HepG2 (cell line): Measurements from ENCODE around the gene HEXIM1. TPM values are rescaled to one million over a fixed set of nuclear protein-coding genes. Genes with fewer than 3 reads are reported as not detected.

Experiments used
- ATAC-seq: fragments of 200-7000 bp; cut with Tn5 transposase; 3 replicates; pipeline ENCODE4 v1.9.1; 2020; ENCODE audit warnings: mild to moderate bottlenecking, moderate library complexity
- BruUV-seq: library from RNA; stranded (reverse); fragments of 400-500 nt; replicated peaks from 2 replicates; lab custom pipeline; 2021; lab: Mats Ljungman, UMichigan
- CTCF ChIA-PET: fragments of 300-600 bp; formaldehyde crosslinking; extraction: SDS; loops from one replicate; lab custom pipeline; 2021; ENCODE audit warnings: low total read pairs, inconsistent platforms, low intra/inter-chr PET ratio; lab: Yijun Ruan, JAX
- POLR2A ChIA-PET: fragments of 350-600 bp; sonication (Branson Sonifier 250); formaldehyde crosslinking; loops from one replicate; lab custom pipeline; 2020; ENCODE audit warnings: antibody characterized with exemption, inconsistent platforms; lab: Yijun Ruan, JAX
- DNase-seq: peaks from one replicate; pipeline ENCODE4 v3.0.0-alpha.2; 2015; ENCODE audit warnings: low spot score
- FAIRE-seq: peaks from 3 replicates; lab custom pipeline; 2011; peaks lifted over from hg19 to GRCh38; lab: Jason Lieb, UNC
- H2AFZ ChIP-seq: one replicate; pipeline ENCODE4 v1.6.1; 2011; ENCODE audit warnings: low read length, inconsistent platforms
- H3K27ac ChIP-seq: fragments of 300-600 bp; 3 replicates; pipeline ENCODE4 v1.8.0; 2011; ENCODE audit warnings: mixed run types, mild to moderate bottlenecking, mixed read lengths, low read length, inconsistent platforms; ENCODE audit not compliant: insufficient read depth; ENCODE audit errors: extremely low read length
- H3K27me3 ChIP-seq, 2 experiments: fragments of 200-600 bp in 1 of 2; 2 replicates in 1 of 2; 3 replicates in 1 of 2; pipeline versions ENCODE4 v1.6.0 to v1.8.0; 2011; ENCODE audit warnings: low read length in 2 of 2, mild to moderate bottlenecking in 2 of 2, moderate library complexity in 2 of 2, inconsistent platforms in 1 of 2; ENCODE audit not compliant: insufficient read depth in 2 of 2, control insufficient read depth in 1 of 2
- H3K36me3 ChIP-seq, 2 experiments: fragments of 200-600 bp in 1 of 2; replicated peaks in 1 of 2; 2 replicates in 1 of 2; 3 replicates in 1 of 2; pipeline versions ENCODE4 v1.5.1 to v1.8.0; 2011; ENCODE audit warnings: low read length in 2 of 2, inconsistent platforms in 1 of 2; ENCODE audit not compliant: insufficient read depth in 2 of 2, control insufficient read depth in 1 of 2
- H3K4me1 ChIP-seq: 2 replicates; pipeline ENCODE4 v1.5.1; 2012; ENCODE audit warnings: low read length, inconsistent platforms; ENCODE audit not compliant: insufficient read depth
- H3K4me2 ChIP-seq: 2 replicates; pipeline ENCODE4 v1.6.0; 2011; ENCODE audit warnings: low read depth, low read length, inconsistent platforms
- H3K4me3 ChIP-seq, 3 experiments: fragments of 200-600 bp in 1 of 3; sonication (generic), shearing (Covaris generic) in 1 of 3; replicated peaks in 1 of 3; 2 replicates each; pipeline ENCODE4 v1.5.1; 2011 to 2016; ENCODE audit warnings: low read length in 3 of 3, inconsistent platforms in 2 of 3, low read depth in 2 of 3, mild to moderate bottlenecking in 2 of 3, control low read depth in 1 of 3, mixed read lengths in 1 of 3; ENCODE audit not compliant: insufficient read depth in 1 of 3
- H3K79me2 ChIP-seq: one replicate; pipeline ENCODE4 v1.6.1; 2011; ENCODE audit warnings: low read length, inconsistent platforms; ENCODE audit not compliant: insufficient read depth
- H3K9ac ChIP-seq: 2 replicates; pipeline ENCODE4 v1.6.0; 2011; ENCODE audit warnings: mild to moderate bottlenecking, low read depth, low read length, inconsistent platforms; ENCODE audit not compliant: insufficient read depth
- H3K9me3 ChIP-seq: 2 replicates; pipeline ENCODE4 v1.5.1; 2012; ENCODE audit warnings: mild to moderate bottlenecking, low read length
- H4K20me1 ChIP-seq: 2 replicates; pipeline ENCODE4 v1.6.0; 2011; ENCODE audit warnings: inconsistent platforms, mild to moderate bottlenecking, low read length, moderate library complexity; ENCODE audit not compliant: insufficient read depth
- BRCA1 ChIP-seq: sonication (generic); formaldehyde crosslinking; IDR thresholded peaks from 2 replicates; pipeline ENCODE4 v1.4.0; 2020; ENCODE audit warnings: missing genetic modification reagents
- CHD4 ChIP-seq: fragments of 200-600 bp; sonication (generic); IDR thresholded peaks from 2 replicates; pipeline ENCODE4 v1.7.0; 2017; ENCODE audit warnings: mild to moderate bottlenecking, low read length, borderline replicate concordance
- ELF4 ChIP-seq: sonication (generic); formaldehyde crosslinking; IDR thresholded peaks from 2 replicates; pipeline ENCODE4 v1.5.0; 2020; ENCODE audit warnings: missing genetic modification reagents, mild to moderate bottlenecking, moderate library complexity, borderline replicate concordance
- GTF3A ChIP-seq: sonication (generic); formaldehyde crosslinking; conservative IDR thresholded peaks from 2 replicates; pipeline ENCODE4 v1.4.0; 2020; ENCODE audit warnings: mild to moderate bottlenecking, missing genetic modification reagents
- NONO ChIP-seq, 2 experiments: fragments of 450-650 bp in 1 of 2; sonication (generic) in 1 of 2; formaldehyde crosslinking in 1 of 2; IDR thresholded peaks in 1 of 2; conservative IDR thresholded peaks in 1 of 2; 2 replicates each; pipeline versions ENCODE4 v1.6.1 to v1.8.0; 2017 to 2022; ENCODE audit warnings: mild to moderate bottlenecking in 1 of 2, missing genetic modification reagents in 1 of 2, moderate library complexity in 1 of 2
- NR2F6 ChIP-seq, 2 experiments: IDR thresholded peaks; 2 replicates each; pipeline ENCODE4 v1.6.1; 2016; ENCODE audit warnings: antibody characterized with exemption in 1 of 2, mild to moderate bottlenecking in 1 of 2
- SKI ChIP-seq: fragments of 450-650 bp; IDR thresholded peaks from one replicate; pipeline ENCODE4 v1.6.1; 2018; ENCODE audit warnings: mild to moderate bottlenecking; ENCODE audit not compliant: partially characterized antibody
- SMC3 ChIP-seq: IDR thresholded peaks from 2 replicates; pipeline ENCODE4 v1.6.1; 2011; ENCODE audit warnings: low read length, improper control_type of control experiment
- TOPORS ChIP-seq: sonication (generic); formaldehyde crosslinking; IDR thresholded peaks from 2 replicates; pipeline ENCODE4 v1.8.0; 2023; ENCODE audit warnings: mild to moderate bottlenecking, missing genetic modification reagents
- WGBS: methylation state at CpG from one replicate; pipeline ENCODE4 v1.1.6; 2017; ENCODE audit warnings: low lambda C conversion rate; 5-methylcytosine and 5-hydroxymethylcytosine counted together
- in situ Hi-C: cut with HindIII; loops from 2 replicates; pipeline ENCODE4 v1.10.0; 2017; ENCODE audit warnings: low pct_unique_long_range_greater_than_20kb; ENCODE audit not compliant: extremely low pct_ligation_motif_present
- intact Hi-C: fragments of 100-400 bp; cut with micrococcal nuclease; formaldehyde crosslinking; loops from one replicate; pipeline ENCODE4 v1.10.0; 2022; ENCODE audit not compliant: unreplicated experiment
- polyA plus RNA-seq, 8 experiments: library from polyadenylated mRNA; depleted of rRNA in 3 of 8; stranded (reverse) in 7 of 8; unstranded in 1 of 8; fragments of >200 nt; fragmentation: Illumina TruSeq in 4 of 8; extraction: Trizol in 4 of 8; gene quantifications; 2 replicates each; pipeline versions ENCODE4 v1.2.1 to v1.2.3, GENCODE V29; 2011 to 2016; ENCODE audit warnings: low read depth in 4 of 8, missing spikeins in 1 of 8, mixed read lengths in 1 of 8; ENCODE audit not compliant: insufficient read depth in 1 of 8
- total RNA-seq, 5 experiments: library from RNA; depleted of rRNA; stranded (reverse); fragments of >200 nt; fragmentation: Illumina TruSeq; extraction: Trizol; gene quantifications; 2 replicates each; pipeline ENCODE4 v1.2.3, GENCODE V29; 2016; ENCODE audit warnings: low read depth in 1 of 5
- TF ChIP-seq, protein P1 (sequence below): sonication (generic); formaldehyde crosslinking; IDR thresholded peaks from 2 replicates; pipeline ENCODE4 v1.4.0; 2020; ENCODE audit warnings: missing genetic modification reagents
- TF ChIP-seq, protein P2 (sequence below): sonication (generic); formaldehyde crosslinking; IDR thresholded peaks from 2 replicates; pipeline ENCODE4 v1.5.0; 2020; ENCODE audit warnings: mild to moderate bottlenecking, low read depth, missing genetic modification reagents, borderline replicate concordance
- TF ChIP-seq, protein P3 (sequence below): sonication (generic); formaldehyde crosslinking; IDR thresholded peaks from 2 replicates; pipeline ENCODE4 v1.4.0; 2020; ENCODE audit warnings: mild to moderate bottlenecking, missing genetic modification reagents

Gene HEXIM1
- total and polyA plus RNA-seq, 2 of the 13 experiments (the other 11 are each of a cell fraction or from before 2014, with no cell fraction given), result 10.5 to 16.6 TPM

- FAIRE-seq (peak; percentile 50), ATAC-seq (peak; percentile 11; the same call in 2 of the 3 replicates), DNase-seq (peak; percentile 77)
- intact Hi-C loops (no loop called here), in situ Hi-C loops (no loop called here)
- no peaks in the 10 kb centered on the region for H3K9me3 ChIP-seq
- 0 out of 2 replicates have a peak overlapping the region, but pooled peaks have one; percentile 4 for H3K9ac ChIP-seq
- 1% methylated on average over 9 of the region's 9 CpGs for WGBS
- peaks cover 65% of the 10 kb centered on the region for H3K4me1 ChIP-seq
- peak overlapping the region; percentile 66 for H3K4me2 ChIP-seq
- no peaks in the 10 kb centered on the region for H3K27me3 ChIP-seq
- H4K20me1 ChIP-seq, result no peaks in the 10 kb centered on the region
- CTCF ChIA-PET, result interaction anchor here (1.6 to 8.1 kb wide), 2 partner anchors 34 to 66 kb away, joined by 5 to 303 read pairs; partner anchors contain the start of genes ACBD4 and PLCD3
- POLR2A ChIA-PET, result interaction anchor here (0.8 to 12.2 kb wide), 6 partner anchors 29 to 98 kb away, joined by 3 to 551 read pairs (median 38); partner anchors contain the start of genes ACBD4, HEXIM1 and HEXIM2
- peak overlapping the region in 2 of 3 experiments; percentile 20 to 47; a peak in 3 of 6 replicates for H3K4me3 ChIP-seq
- no peaks in the 10 kb centered on the region for H3K79me2 ChIP-seq
- peak overlapping the region; percentile 3 for H3K27ac ChIP-seq
- no TSS peak for BruUV-seq
- H3K36me3 ChIP-seq, result no peaks in the 10 kb centered on the region
- H2AFZ ChIP-seq, result no peak overlapping the region
- no peak for TF ChIP-seq NONO (IDR thresholded peaks at IDR 0.05)
- TF ChIP-seq NONO (CRISPR knock-in tag; conservative IDR thresholded peaks at IDR 0.05), result no peak
- TF ChIP-seq, protein P1, sequence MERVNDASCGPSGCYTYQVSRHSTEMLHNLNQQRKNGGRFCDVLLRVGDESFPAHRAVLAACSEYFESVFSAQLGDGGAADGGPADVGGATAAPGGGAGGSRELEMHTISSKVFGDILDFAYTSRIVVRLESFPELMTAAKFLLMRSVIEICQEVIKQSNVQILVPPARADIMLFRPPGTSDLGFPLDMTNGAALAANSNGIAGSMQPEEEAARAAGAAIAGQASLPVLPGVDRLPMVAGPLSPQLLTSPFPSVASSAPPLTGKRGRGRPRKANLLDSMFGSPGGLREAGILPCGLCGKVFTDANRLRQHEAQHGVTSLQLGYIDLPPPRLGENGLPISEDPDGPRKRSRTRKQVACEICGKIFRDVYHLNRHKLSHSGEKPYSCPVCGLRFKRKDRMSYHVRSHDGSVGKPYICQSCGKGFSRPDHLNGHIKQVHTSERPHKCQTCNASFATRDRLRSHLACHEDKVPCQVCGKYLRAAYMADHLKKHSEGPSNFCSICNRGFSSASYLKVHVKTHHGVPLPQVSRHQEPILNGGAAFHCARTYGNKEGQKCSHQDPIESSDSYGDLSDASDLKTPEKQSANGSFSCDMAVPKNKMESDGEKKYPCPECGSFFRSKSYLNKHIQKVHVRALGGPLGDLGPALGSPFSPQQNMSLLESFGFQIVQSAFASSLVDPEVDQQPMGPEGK, result peak; percentile 44; the same call in 1 of the 2 replicates
- TF ChIP-seq GTF3A (CRISPR knock-in tag), result no peak
- TF ChIP-seq, protein P2, sequence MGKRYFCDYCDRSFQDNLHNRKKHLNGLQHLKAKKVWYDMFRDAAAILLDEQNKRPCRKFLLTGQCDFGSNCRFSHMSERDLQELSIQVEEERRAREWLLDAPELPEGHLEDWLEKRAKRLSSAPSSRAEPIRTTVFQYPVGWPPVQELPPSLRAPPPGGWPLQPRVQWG (CRISPR knock-in tag), result no peak
- no peak for TF ChIP-seq BRCA1 (CRISPR knock-in tag)
- TF ChIP-seq SMC3, result 0 out of 2 replicates have a peak, but pooled peaks have one; percentile 9
- TF ChIP-seq NR2F6 (IDR thresholded peaks at IDR 0.05), result peak; percentile 79
- TF ChIP-seq NR2F6 (CRISPR knock-in tag; IDR thresholded peaks at IDR 0.05), result 0 out of 2 replicates have a peak, but pooled peaks have one; percentile 23
- TF ChIP-seq CHD4, result no peak
- no peak for TF ChIP-seq ELF4 (CRISPR knock-in tag)
- TF ChIP-seq, protein P3, sequence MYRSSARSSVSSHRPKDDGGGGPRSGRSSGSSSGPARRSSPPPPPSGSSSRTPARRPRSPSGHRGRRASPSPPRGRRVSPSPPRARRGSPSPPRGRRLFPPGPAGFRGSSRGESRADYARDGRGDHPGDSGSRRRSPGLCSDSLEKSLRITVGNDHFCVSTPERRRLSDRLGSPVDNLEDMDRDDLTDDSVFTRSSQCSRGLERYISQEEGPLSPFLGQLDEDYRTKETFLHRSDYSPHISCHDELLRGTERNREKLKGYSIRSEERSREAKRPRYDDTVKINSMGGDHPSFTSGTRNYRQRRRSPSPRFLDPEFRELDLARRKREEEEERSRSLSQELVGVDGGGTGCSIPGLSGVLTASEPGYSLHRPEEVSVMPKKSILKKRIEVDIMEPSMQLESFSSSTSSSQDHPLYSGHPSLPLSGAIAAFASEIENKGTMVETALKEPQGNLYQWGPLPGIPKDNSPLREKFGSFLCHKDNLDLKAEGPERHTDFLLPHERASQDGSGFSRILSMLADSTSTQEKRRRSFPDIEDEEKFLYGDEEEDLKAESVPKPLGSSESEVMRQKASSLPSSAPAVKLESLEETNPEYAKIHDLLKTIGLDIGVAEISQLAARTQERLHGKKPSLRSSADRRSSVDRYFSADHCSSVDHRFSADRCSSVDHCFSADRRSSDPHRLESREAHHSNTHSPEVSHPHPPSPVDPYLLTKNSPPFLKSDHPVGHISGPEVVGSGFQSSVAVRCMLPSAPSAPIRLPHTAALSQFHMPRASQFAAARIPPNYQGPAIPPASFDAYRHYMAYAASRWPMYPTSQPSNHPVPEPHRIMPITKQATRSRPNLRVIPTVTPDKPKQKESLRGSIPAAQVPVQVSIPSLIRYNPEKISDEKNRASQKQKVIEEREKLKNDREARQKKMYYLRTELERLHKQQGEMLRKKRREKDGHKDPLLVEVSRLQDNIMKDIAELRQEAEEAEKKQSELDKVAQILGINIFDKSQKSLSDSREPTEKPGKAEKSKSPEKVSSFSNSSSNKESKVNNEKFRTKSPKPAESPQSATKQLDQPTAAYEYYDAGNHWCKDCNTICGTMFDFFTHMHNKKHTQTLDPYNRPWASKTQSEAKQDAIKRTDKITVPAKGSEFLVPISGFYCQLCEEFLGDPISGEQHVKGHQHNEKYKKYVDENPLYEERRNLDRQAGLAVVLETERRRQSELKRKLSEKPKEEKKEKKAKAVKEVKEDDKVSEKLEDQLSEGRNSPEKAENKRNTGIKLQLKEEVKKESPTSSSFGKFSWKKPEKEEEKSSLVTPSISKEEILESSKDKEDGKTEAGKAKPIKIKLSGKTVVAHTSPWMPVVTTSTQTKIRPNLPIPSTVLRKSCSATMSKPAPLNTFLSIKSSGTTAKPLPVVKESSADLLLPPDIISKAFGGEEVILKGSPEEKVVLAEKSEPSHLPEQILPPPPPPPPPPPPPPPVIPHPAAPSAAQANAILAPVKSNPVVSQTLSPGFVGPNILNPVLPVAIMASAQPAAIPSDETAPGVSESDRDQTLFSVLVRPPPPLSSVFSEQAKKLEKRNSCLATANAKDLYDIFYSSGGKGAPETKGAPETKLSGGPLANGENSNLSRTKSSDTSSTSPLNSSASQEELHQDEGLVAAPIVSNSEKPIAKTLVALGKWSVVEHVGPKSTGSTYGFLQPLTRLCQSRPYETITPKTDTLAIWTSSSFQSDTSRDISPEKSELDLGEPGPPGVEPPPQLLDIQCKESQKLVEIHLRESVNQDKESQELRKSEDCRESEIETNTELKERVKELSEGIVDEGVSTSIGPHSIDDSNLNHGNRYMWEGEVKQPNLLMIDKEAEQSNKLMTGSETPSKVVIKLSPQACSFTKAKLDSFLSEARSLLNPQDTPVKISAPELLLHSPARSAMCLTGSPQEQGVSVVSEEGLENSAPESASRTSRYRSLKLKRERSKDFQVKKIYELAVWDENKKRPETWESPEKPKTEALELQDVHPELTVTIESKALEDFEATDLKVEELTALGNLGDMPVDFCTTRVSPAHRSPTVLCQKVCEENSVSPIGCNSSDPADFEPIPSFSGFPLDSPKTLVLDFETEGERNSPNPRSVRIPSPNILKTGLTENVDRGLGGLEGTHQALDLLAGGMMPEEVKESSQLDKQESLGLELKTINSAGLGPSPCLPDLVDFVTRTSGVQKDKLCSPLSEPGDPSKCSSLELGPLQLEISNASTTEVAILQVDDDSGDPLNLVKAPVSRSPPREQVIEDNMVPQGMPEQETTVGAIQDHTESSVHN (CRISPR knock-in tag), result no peak
- peak; percentile 53 for TF ChIP-seq SKI
- TF ChIP-seq TOPORS, result no peak
Measured at GRCh38 chr17:45200701-45201100, 52.4 kb downstream of the HEXIM1 start.
